ENCODE measurements around the gene ZNF17. TPM values are rescaled to one million over a fixed set of nuclear protein-coding genes. Genes with fewer than 3 reads are reported as not detected.

The ZNF17 gene
- total and polyA plus RNA-seq, 8 donors, result 8.9 to 17.6 (median 14.6) TPM

Other genes starting within 250 kb of the ZNF17 start
- gene DUXA, start 243.7 kb upstream of the ZNF17 start, total RNA-seq, result not detected
- not detected for gene DUXA, start 243.7 kb upstream of the ZNF17 start, polyA plus RNA-seq (ENCODE audit: insufficient read length in 6 of 6)
- gene ZNF264, start 219.7 kb upstream of the ZNF17 start, total RNA-seq, result 10 to 100 TPM; 37.9 to 38.7 TPM
- 10 to 100 TPM; 18.1 to 26.5 (median 23.1) TPM for gene ZNF264, start 219.7 kb upstream of the ZNF17 start, polyA plus RNA-seq (ENCODE audit: insufficient read length in 6 of 6)
- 1 to 10 TPM in 1 of 2 donors, under 1 TPM in 1; 0.96 to 1.1 TPM for gene AURKC, start 180.1 kb upstream of the ZNF17 start, total RNA-seq
- gene AURKC, start 180.1 kb upstream of the ZNF17 start, polyA plus RNA-seq (ENCODE audit: insufficient read length in 6 of 6), result 1 to 10 TPM; 1.4 to 3.5 (median 1.9) TPM
- gene ZNF805, start 170.5 kb upstream of the ZNF17 start, total RNA-seq, result 10 to 100 TPM; 12.0 to 13.8 TPM
- gene ZNF805, start 170.5 kb upstream of the ZNF17 start, polyA plus RNA-seq (ENCODE audit: insufficient read length in 6 of 6), result 1 to 10 TPM; 6.0 to 8.2 (median 7.0) TPM
- gene ZNF460, start 130.7 kb upstream of the ZNF17 start, total RNA-seq, result 10 to 100 TPM; 53.5 to 55.3 TPM
- gene ZNF460, start 130.7 kb upstream of the ZNF17 start, polyA plus RNA-seq (ENCODE audit: insufficient read length in 6 of 6), result 1 to 10 TPM; 3.7 to 6.9 (median 5.6) TPM
- gene ZNF543, start 90.7 kb upstream of the ZNF17 start, total RNA-seq, result 1 to 10 TPM; 6.6 to 7.2 TPM
- 10 to 100 TPM in 4 of 6 donors, 1 to 10 TPM in 2; 8.9 to 11.6 (median 10.6) TPM for gene ZNF543, start 90.7 kb upstream of the ZNF17 start, polyA plus RNA-seq (ENCODE audit: insufficient read length in 6 of 6)
- gene ZNF304, start 59.9 kb upstream of the ZNF17 start, total RNA-seq, result 1 to 10 TPM; 7.7 to 7.8 TPM
- 10 to 100 TPM; 14.5 to 19.0 (median 17.5) TPM for gene ZNF304, start 59.9 kb upstream of the ZNF17 start, polyA plus RNA-seq (ENCODE audit: insufficient read length in 6 of 6)
- gene TRAPPC2B, start 47.6 kb upstream of the ZNF17 start, total RNA-seq, result 1 to 10 TPM; 8.2 to 8.4 TPM
- 10 to 100 TPM; 10.2 to 16.0 (median 14.3) TPM for gene TRAPPC2B, start 47.6 kb upstream of the ZNF17 start, polyA plus RNA-seq (ENCODE audit: insufficient read length in 6 of 6)
- 1 to 10 TPM; 2.3 to 3.0 TPM for gene ZNF547, start 47.6 kb upstream of the ZNF17 start, total RNA-seq
- gene ZNF547, start 47.6 kb upstream of the ZNF17 start, polyA plus RNA-seq (ENCODE audit: insufficient read length in 6 of 6), result 1 to 10 TPM; 5.0 to 8.2 (median 6.3) TPM
- 10 to 100 TPM; 13.8 to 17.1 TPM for gene ZNF548, start 21.3 kb upstream of the ZNF17 start, total RNA-seq
- gene ZNF548, start 21.3 kb upstream of the ZNF17 start, polyA plus RNA-seq (ENCODE audit: insufficient read length in 6 of 6), result 10 to 100 TPM; 33.7 to 53.0 (median 42.2) TPM
- gene ZNF749, start 24.2 kb downstream of the ZNF17 start, total RNA-seq, result 10 to 100 TPM; 10.3 to 12.2 TPM
- 10 to 100 TPM; 11.1 to 15.1 (median 13.1) TPM for gene ZNF749, start 24.2 kb downstream of the ZNF17 start, polyA plus RNA-seq (ENCODE audit: insufficient read length in 6 of 6)
- 1 to 10 TPM in 1 of 2 donors, under 1 TPM in 1; 0.65 to 1.0 TPM for gene VN1R1, start 46.0 kb downstream of the ZNF17 start, total RNA-seq
- 1 to 10 TPM; 3.8 to 5.2 (median 4.2) TPM for gene VN1R1, start 46.0 kb downstream of the ZNF17 start, polyA plus RNA-seq (ENCODE audit: insufficient read length in 6 of 6)
- gene ZNF772, start 66.4 kb downstream of the ZNF17 start, total RNA-seq, result 10 to 100 TPM in 1 of 2 donors, 1 to 10 TPM in 1; 9.2 to 12.7 TPM
- gene ZNF772, start 66.4 kb downstream of the ZNF17 start, polyA plus RNA-seq (ENCODE audit: insufficient read length in 6 of 6), result 10 to 100 TPM; 14.5 to 19.8 (median 18.2) TPM
- gene ZNF419, start 76.6 kb downstream of the ZNF17 start, total RNA-seq, result 10 to 100 TPM in 1 of 2 donors, 1 to 10 TPM in 1; 9.8 to 10.2 TPM
- 10 to 100 TPM; 21.5 to 34.0 (median 23.7) TPM for gene ZNF419, start 76.6 kb downstream of the ZNF17 start, polyA plus RNA-seq (ENCODE audit: insufficient read length in 6 of 6)
- gene ZNF773, start 88.8 kb downstream of the ZNF17 start, total RNA-seq, result 1 to 10 TPM; 6.4 to 7.2 TPM
- gene ZNF773, start 88.8 kb downstream of the ZNF17 start, polyA plus RNA-seq (ENCODE audit: insufficient read length in 6 of 6), result 10 to 100 TPM; 14.3 to 16.2 (median 15.2) TPM
- gene ZNF549, start 116.2 kb downstream of the ZNF17 start, total RNA-seq, result 1 to 10 TPM; 4.9 to 5.8 TPM
- gene ZNF549, start 116.2 kb downstream of the ZNF17 start, polyA plus RNA-seq (ENCODE audit: insufficient read length in 6 of 6), result 10 to 100 TPM; 17.3 to 19.9 (median 18.4) TPM
- gene ZNF550, start 148.7 kb downstream of the ZNF17 start, total RNA-seq, result 1 to 10 TPM; 7.4 to 7.6 TPM
- gene ZNF550, start 148.7 kb downstream of the ZNF17 start, polyA plus RNA-seq (ENCODE audit: insufficient read length in 6 of 6), result 10 to 100 TPM; 18.7 to 29.9 (median 23.2) TPM
- 1 to 10 TPM; 4.5 TPM for gene ZNF416, start 167.8 kb downstream of the ZNF17 start, total RNA-seq
- gene ZNF416, start 167.8 kb downstream of the ZNF17 start, polyA plus RNA-seq (ENCODE audit: insufficient read length in 6 of 6), result 1 to 10 TPM; 7.3 to 9.4 (median 7.7) TPM
- 1 to 10 TPM; 4.4 to 4.7 TPM for gene ZIK1, start 173.0 kb downstream of the ZNF17 start, total RNA-seq
- 10 to 100 TPM; 15.0 to 23.4 (median 18.4) TPM for gene ZIK1, start 173.0 kb downstream of the ZNF17 start, polyA plus RNA-seq (ENCODE audit: insufficient read length in 6 of 6)
- 1 to 10 TPM; 2.3 to 3.6 TPM for gene ZNF530, start 188.7 kb downstream of the ZNF17 start, total RNA-seq
- gene ZNF530, start 188.7 kb downstream of the ZNF17 start, polyA plus RNA-seq (ENCODE audit: insufficient read length in 6 of 6), result 1 to 10 TPM; 5.8 to 7.6 (median 7.0) TPM
- gene ZNF134, start 203.1 kb downstream of the ZNF17 start, total RNA-seq, result 10 to 100 TPM; 14.7 to 16.8 TPM
- 10 to 100 TPM; 24.9 to 27.7 (median 26.3) TPM for gene ZNF134, start 203.1 kb downstream of the ZNF17 start, polyA plus RNA-seq (ENCODE audit: insufficient read length in 6 of 6)
- 10 to 100 TPM; 12.5 to 15.8 TPM for gene ZNF211, start 222.0 kb downstream of the ZNF17 start, total RNA-seq
- 10 to 100 TPM; 37.0 to 49.4 (median 40.9) TPM for gene ZNF211, start 222.0 kb downstream of the ZNF17 start, polyA plus RNA-seq (ENCODE audit: insufficient read length in 6 of 6)

Data from left lung (tissue), 8 donors.